ENCODE measurements around the gene IGF2BP2.

DNA sequence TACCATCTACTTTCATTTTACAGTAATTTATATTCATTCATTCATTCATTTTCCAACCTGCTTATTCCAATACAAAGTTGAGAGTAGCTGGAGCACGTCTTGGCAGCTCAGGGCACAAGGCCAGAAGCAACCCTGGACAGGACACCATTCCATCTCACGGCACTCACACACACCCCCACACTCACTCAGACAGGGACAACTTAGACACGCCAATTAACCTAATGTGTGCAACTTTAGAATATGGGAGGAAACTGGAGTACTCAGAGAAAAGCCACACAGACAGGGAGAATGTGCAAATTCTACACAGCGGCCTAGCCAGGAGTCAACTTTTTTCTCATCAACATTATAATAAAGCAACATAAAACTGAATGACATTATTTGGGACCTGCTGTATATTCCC lies 46.7 kb downstream of the IGF2BP2 start:
- TF ChIP-seq POLR2A (IDR thresholded peaks at IDR 0.05), result no peak
- TF ChIP-seq, protein P1, sequence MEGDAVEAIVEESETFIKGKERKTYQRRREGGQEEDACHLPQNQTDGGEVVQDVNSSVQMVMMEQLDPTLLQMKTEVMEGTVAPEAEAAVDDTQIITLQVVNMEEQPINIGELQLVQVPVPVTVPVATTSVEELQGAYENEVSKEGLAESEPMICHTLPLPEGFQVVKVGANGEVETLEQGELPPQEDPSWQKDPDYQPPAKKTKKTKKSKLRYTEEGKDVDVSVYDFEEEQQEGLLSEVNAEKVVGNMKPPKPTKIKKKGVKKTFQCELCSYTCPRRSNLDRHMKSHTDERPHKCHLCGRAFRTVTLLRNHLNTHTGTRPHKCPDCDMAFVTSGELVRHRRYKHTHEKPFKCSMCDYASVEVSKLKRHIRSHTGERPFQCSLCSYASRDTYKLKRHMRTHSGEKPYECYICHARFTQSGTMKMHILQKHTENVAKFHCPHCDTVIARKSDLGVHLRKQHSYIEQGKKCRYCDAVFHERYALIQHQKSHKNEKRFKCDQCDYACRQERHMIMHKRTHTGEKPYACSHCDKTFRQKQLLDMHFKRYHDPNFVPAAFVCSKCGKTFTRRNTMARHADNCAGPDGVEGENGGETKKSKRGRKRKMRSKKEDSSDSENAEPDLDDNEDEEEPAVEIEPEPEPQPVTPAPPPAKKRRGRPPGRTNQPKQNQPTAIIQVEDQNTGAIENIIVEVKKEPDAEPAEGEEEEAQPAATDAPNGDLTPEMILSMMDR (IDR thresholded peaks at IDR 0.05), result no peak
